Activated CD8-positive, alpha-beta memory T cell treated with anti-CD3 and anti-CD28 coated beads, Interleukin-2, amount 50 U/mL, for 48 hours (primary cell): ENCODE data around the gene PIK3C3.
"Not testable (repeated sequence)": the region's sequence is repeated elsewhere in the genome, so short reads cannot be mapped to it uniquely, and the experiment has no call there.

ENCODE experiments used
- DNase-seq: peaks from one replicate; pipeline ENCODE4 v3.0.0-alpha.2; 2020

PIK3C3 gene

GRCh38 chr18:42080340-42080739 lies 125.3 kb downstream of the PIK3C3 start:
- DNase-seq: no peak

GRCh38 chr18:42082415-42083234 lies 127.6 kb downstream of the PIK3C3 start:
- no peak for DNase-seq

- no peak for DNase-seq
These were observed 131.3 kb downstream of the PIK3C3 start for GRCh38 chr18:42086288-42086687.

- DNase-seq: no peak
These were observed 132.2 kb downstream of the PIK3C3 start for GRCh38 chr18:42087235-42087634.

GRCh38 chr18:42087876-42088275 lies 132.8 kb downstream of the PIK3C3 start:
- DNase-seq: no peak

- no peak for DNase-seq
These were observed 137.8 kb downstream of the PIK3C3 start for GRCh38 chr18:42092848-42093247.

GRCh38 chr18:42094875-42095274 lies 139.8 kb downstream of the PIK3C3 start:
- no peak for DNase-seq

- DNase-seq: no peak
These were observed 140.8 kb downstream of the PIK3C3 start for GRCh38 chr18:42095732-42096377.

- no peak for DNase-seq
These were observed 145.2 kb downstream of the PIK3C3 start for GRCh38 chr18:42100248-42100647.

GRCh38 chr18:42100911-42101310 lies 145.9 kb downstream of the PIK3C3 start:
- no peak for DNase-seq

- DNase-seq: no peak
These were observed 150.4 kb downstream of the PIK3C3 start for GRCh38 chr18:42105394-42105793.

GRCh38 chr18:42106784-42107183 lies 151.8 kb downstream of the PIK3C3 start:
- DNase-seq: no peak

- no peak for DNase-seq
These were observed 152.3 kb downstream of the PIK3C3 start for GRCh38 chr18:42107287-42107686.

GRCh38 chr18:42107691-42108450 lies 152.8 kb downstream of the PIK3C3 start:
- DNase-seq: no peak

- DNase-seq: not testable (repeated sequence)
These were observed 157.1 kb downstream of the PIK3C3 start for GRCh38 chr18:42112147-42112546.

- no peak for DNase-seq
These were observed 157.8 kb downstream of the PIK3C3 start for GRCh38 chr18:42112657-42113420.

- DNase-seq: no peak
These were observed 158.6 kb downstream of the PIK3C3 start for GRCh38 chr18:42113529-42114191.

- DNase-seq: peak; percentile 68
These were observed 159.4 kb downstream of the PIK3C3 start for GRCh38 chr18:42114310-42114943.

GRCh38 chr18:42126586-42126985 lies 171.6 kb downstream of the PIK3C3 start:
- DNase-seq: no peak

- DNase-seq: no peak
These were observed 176.3 kb downstream of the PIK3C3 start for GRCh38 chr18:42131066-42131929.

- DNase-seq: no peak
These were observed 176.9 kb downstream of the PIK3C3 start for GRCh38 chr18:42131930-42132244.
